K562 (cell line): ENCODE measurements around the gene CCNL2. TPM values are rescaled to one million over a fixed set of nuclear protein-coding genes. Genes with fewer than 3 reads are reported as not detected.

Experiments
- CBFA2T2 ChIP-seq: fragments of 450-650 bp; conservative IDR thresholded peaks from 2 replicates; pipeline ENCODE4 v1.6.1; 2017; ENCODE audit warnings: mild to moderate bottlenecking
- CBX5 ChIP-seq: IDR thresholded peaks from 2 replicates; pipeline ENCODE4 v1.6.1; 2014; ENCODE audit warnings: low read depth, borderline replicate concordance
- CREBBP ChIP-seq: IDR thresholded peaks from one replicate; pipeline ENCODE4 v1.6.1; 2012; ENCODE audit warnings: low read depth, mild to moderate bottlenecking, control low read depth, inconsistent platforms, low read length
- CREM ChIP-seq: IDR thresholded peaks from 2 replicates; pipeline ENCODE4 v1.6.1; 2014; ENCODE audit warnings: antibody characterized with exemption, low read depth
- FOXA3 ChIP-seq, 2 experiments: fragments of 450-650 bp in 1 of 2; sonication (generic) in 1 of 2; formaldehyde crosslinking; IDR thresholded peaks in 1 of 2; conservative IDR thresholded peaks in 1 of 2; 2 replicates each; pipeline versions ENCODE4 v1.4.0 to v1.8.0; 2020 to 2022; ENCODE audit warnings: mild to moderate bottlenecking in 2 of 2, missing genetic modification reagents in 1 of 2
- GATA2 ChIP-seq: sonication (generic); formaldehyde crosslinking; IDR thresholded peaks from 2 replicates; pipeline ENCODE4 v1.4.0; 2020; ENCODE audit warnings: mild to moderate bottlenecking, missing genetic modification reagents
- NRF1 ChIP-seq, 2 experiments: fragments of 450-650 bp; IDR thresholded peaks in 1 of 2; conservative IDR thresholded peaks in 1 of 2; 2 replicates each; pipeline ENCODE4 v1.6.1; 2014; ENCODE audit warnings: mild to moderate bottlenecking in 2 of 2
- POLR2A ChIP-seq: fragments of 450-650 bp; conservative IDR thresholded peaks from 2 replicates; pipeline ENCODE4 v1.6.1; 2016
- XRCC3 ChIP-seq: fragments of 450-650 bp; IDR thresholded peaks from 2 replicates; pipeline ENCODE4 v1.6.1; 2017; ENCODE audit warnings: mild to moderate bottlenecking, moderate library complexity
- ZNF311 ChIP-seq: fragments of 250-450 bp; sonication (Bioruptor Pico); IDR thresholded peaks from 2 replicates; pipeline ENCODE4 v1.4.0; 2020; ENCODE audit warnings: mild to moderate bottlenecking, moderate library complexity
- ZNF512 ChIP-seq: IDR thresholded peaks from 2 replicates; pipeline ENCODE4 v1.6.1; 2016; ENCODE audit warnings: missing genetic modification characterization, missing compliant biosample characterization
- ZNF785 ChIP-seq: fragments of 250-450 bp; sonication (Bioruptor Pico); IDR thresholded peaks from 2 replicates; pipeline ENCODE4 v1.4.0; 2020; ENCODE audit warnings: mild to moderate bottlenecking
- polyA plus RNA-seq, 8 experiments: library from polyadenylated mRNA; depleted of rRNA in 4 of 8; stranded (reverse) in 5 of 8; unstranded in 3 of 8; fragments of >200 nt; fragmentation: Nextera tagmentation in 2 of 8; fragmentation: Illumina TruSeq in 1 of 8; extraction: Ambion mirVana in 2 of 8; extraction: Trizol in 1 of 8; gene quantifications; 2 replicates each; pipeline versions ENCODE4 v1.2.1 to v1.2.3, GENCODE V29; 2011 to 2014; ENCODE audit warnings: inconsistent platforms in 1 of 8, missing spikeins in 1 of 8
- total RNA-seq, 7 experiments: library from RNA; depleted of rRNA in 6 of 7; stranded (reverse); fragments of >200 nt in 6 of 7; fragmentation: Illumina TruSeq in 2 of 7; extraction: Trizol in 2 of 7; gene quantifications; 2 replicates each; pipeline versions ENCODE4 v1.2.1 to v1.2.3, GENCODE V29; 2011 to 2021; ENCODE audit warnings: low replicate concordance in 1 of 7
- TF ChIP-seq, protein P1 (sequence below): fragments of 200-800 bp; sonication (Bioruptor generic); IDR thresholded peaks from 2 replicates; pipeline ENCODE4 v1.6.1; 2017; ENCODE audit warnings: missing genetic modification characterization, missing compliant biosample characterization
- TF ChIP-seq, protein P2 (sequence below): fragments of 200-800 bp; sonication (Bioruptor generic); IDR thresholded peaks from 2 replicates; pipeline ENCODE4 v1.6.1; 2017; ENCODE audit warnings: missing genetic modification characterization, missing compliant biosample characterization
- TF ChIP-seq, protein P3 (sequence below): sonication (generic); formaldehyde crosslinking; IDR thresholded peaks from 2 replicates; pipeline ENCODE4 v1.8.1; 2023; ENCODE audit warnings: mild to moderate bottlenecking, missing genetic modification reagents
- TF ChIP-seq, protein P4 (sequence below): sonication (generic); formaldehyde crosslinking; IDR thresholded peaks from 2 replicates; pipeline ENCODE4 v1.8.1; 2022; ENCODE audit warnings: missing genetic modification reagents

CCNL2 gene
- total and polyA plus RNA-seq, 9 of the 15 experiments (the other 6 are each of a cell fraction or from before 2014, with no cell fraction given): 2.8 to 287 (median 94.5) TPM

- no peak for TF ChIP-seq GATA2 (CRISPR knock-in tag)
- no peak for TF ChIP-seq CBFA2T2
- TF ChIP-seq CREM: peak; percentile 89
- no peak; the same call in 1 of the 2 replicates for TF ChIP-seq POLR2A
- TF ChIP-seq, protein P1, sequence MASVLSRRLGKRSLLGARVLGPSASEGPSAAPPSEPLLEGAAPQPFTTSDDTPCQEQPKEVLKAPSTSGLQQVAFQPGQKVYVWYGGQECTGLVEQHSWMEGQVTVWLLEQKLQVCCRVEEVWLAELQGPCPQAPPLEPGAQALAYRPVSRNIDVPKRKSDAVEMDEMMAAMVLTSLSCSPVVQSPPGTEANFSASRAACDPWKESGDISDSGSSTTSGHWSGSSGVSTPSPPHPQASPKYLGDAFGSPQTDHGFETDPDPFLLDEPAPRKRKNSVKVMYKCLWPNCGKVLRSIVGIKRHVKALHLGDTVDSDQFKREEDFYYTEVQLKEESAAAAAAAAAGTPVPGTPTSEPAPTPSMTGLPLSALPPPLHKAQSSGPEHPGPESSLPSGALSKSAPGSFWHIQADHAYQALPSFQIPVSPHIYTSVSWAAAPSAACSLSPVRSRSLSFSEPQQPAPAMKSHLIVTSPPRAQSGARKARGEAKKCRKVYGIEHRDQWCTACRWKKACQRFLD (CRISPR knock-in tag): no peak; the same call in 1 of the 2 replicates
- no peak for TF ChIP-seq CREBBP
- TF ChIP-seq, protein P2, sequence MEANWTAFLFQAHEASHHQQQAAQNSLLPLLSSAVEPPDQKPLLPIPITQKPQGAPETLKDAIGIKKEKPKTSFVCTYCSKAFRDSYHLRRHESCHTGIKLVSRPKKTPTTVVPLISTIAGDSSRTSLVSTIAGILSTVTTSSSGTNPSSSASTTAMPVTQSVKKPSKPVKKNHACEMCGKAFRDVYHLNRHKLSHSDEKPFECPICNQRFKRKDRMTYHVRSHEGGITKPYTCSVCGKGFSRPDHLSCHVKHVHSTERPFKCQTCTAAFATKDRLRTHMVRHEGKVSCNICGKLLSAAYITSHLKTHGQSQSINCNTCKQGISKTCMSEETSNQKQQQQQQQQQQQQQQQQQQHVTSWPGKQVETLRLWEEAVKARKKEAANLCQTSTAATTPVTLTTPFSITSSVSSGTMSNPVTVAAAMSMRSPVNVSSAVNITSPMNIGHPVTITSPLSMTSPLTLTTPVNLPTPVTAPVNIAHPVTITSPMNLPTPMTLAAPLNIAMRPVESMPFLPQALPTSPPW: peak; percentile 86
- TF ChIP-seq XRCC3: no peak
- TF ChIP-seq FOXA3 (CRISPR knock-in tag; conservative IDR thresholded peaks at IDR 0.05 in 1 of 2, IDR thresholded peaks at IDR 0.05 in 1 of 2): no peak
- no peak for TF ChIP-seq ZNF311 (CRISPR knock-in tag)
- TF ChIP-seq, protein P3, sequence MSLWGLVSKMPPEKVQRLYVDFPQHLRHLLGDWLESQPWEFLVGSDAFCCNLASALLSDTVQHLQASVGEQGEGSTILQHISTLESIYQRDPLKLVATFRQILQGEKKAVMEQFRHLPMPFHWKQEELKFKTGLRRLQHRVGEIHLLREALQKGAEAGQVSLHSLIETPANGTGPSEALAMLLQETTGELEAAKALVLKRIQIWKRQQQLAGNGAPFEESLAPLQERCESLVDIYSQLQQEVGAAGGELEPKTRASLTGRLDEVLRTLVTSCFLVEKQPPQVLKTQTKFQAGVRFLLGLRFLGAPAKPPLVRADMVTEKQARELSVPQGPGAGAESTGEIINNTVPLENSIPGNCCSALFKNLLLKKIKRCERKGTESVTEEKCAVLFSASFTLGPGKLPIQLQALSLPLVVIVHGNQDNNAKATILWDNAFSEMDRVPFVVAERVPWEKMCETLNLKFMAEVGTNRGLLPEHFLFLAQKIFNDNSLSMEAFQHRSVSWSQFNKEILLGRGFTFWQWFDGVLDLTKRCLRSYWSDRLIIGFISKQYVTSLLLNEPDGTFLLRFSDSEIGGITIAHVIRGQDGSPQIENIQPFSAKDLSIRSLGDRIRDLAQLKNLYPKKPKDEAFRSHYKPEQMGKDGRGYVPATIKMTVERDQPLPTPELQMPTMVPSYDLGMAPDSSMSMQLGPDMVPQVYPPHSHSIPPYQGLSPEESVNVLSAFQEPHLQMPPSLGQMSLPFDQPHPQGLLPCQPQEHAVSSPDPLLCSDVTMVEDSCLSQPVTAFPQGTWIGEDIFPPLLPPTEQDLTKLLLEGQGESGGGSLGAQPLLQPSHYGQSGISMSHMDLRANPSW: peak; percentile 83; the same call in 1 of the 2 replicates
- no peak for TF ChIP-seq ZNF512 (tag)
- no peak for TF ChIP-seq ZNF785 (CRISPR knock-in tag)
- no peak for TF ChIP-seq CBX5
- no peak; a peak in 1 of 4 replicates for TF ChIP-seq NRF1 (conservative IDR thresholded peaks at IDR 0.05 in 1 of 2, IDR thresholded peaks at IDR 0.05 in 1 of 2)
- TF ChIP-seq, protein P4, sequence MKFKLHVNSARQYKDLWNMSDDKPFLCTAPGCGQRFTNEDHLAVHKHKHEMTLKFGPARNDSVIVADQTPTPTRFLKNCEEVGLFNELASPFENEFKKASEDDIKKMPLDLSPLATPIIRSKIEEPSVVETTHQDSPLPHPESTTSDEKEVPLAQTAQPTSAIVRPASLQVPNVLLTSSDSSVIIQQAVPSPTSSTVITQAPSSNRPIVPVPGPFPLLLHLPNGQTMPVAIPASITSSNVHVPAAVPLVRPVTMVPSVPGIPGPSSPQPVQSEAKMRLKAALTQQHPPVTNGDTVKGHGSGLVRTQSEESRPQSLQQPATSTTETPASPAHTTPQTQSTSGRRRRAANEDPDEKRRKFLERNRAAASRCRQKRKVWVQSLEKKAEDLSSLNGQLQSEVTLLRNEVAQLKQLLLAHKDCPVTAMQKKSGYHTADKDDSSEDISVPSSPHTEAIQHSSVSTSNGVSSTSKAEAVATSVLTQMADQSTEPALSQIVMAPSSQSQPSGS (CRISPR knock-in tag): no peak
These were observed 49.7 kb downstream of the CCNL2 start, which contains the start of gene DVL1 (continued) for GRCh38 chr1:1349256-1350012.
